A549 (cell line): ENCODE data around the gene SLIT3.

Experiments
- CEBPB ChIP-seq, 2 experiments: fragments of >200 bp in 1 of 2; sonication (Bioruptor Twin) in 1 of 2; formaldehyde crosslinking in 1 of 2; IDR thresholded peaks; 2 replicates each; pipeline ENCODE4 v1.6.1; 2012 to 2016
- JUN ChIP-seq, 2 experiments: fragments of >200 bp; sonication (Bioruptor Twin); formaldehyde crosslinking; IDR thresholded peaks; 2 replicates in 1 of 2; 3 replicates in 1 of 2; pipeline ENCODE4 v1.6.1; 2016 to 2017
- MAZ ChIP-seq: fragments of 150-350 bp; IDR thresholded peaks from 2 replicates; pipeline ENCODE4 v1.6.1; 2014; ENCODE audit warnings: antibody characterized with exemption, low read depth, low read length, borderline replicate concordance
- NR3C1 ChIP-seq: fragments of >200 bp; sonication (Bioruptor Twin); formaldehyde crosslinking; IDR thresholded peaks from 3 replicates; pipeline ENCODE4 v1.6.1; 2017
- POLR2A ChIP-seq: IDR thresholded peaks from 2 replicates; pipeline ENCODE4 v1.6.1; 2012; ENCODE audit warnings: mild to moderate bottlenecking, low read length
- SMC3 ChIP-seq: fragments of >200 bp; sonication (Bioruptor Twin); formaldehyde crosslinking; IDR thresholded peaks from 3 replicates; pipeline ENCODE4 v1.6.1; 2018; ENCODE audit warnings: inconsistent platforms
- ZFP36 ChIP-seq: fragments of 450-650 bp; IDR thresholded peaks from 2 replicates; pipeline ENCODE4 v1.6.1; 2014; ENCODE audit warnings: borderline replicate concordance; ENCODE audit not compliant: partially characterized antibody
- TF ChIP-seq, protein P1 (sequence below): fragments of 200-600 bp; sonication (generic); IDR thresholded peaks from 2 replicates; pipeline ENCODE4 v1.6.1; 2016; ENCODE audit warnings: antibody characterized with exemption, mild to moderate bottlenecking, moderate library complexity
- TF ChIP-seq, protein P2 (sequence below): fragments of >200 bp; sonication (Bioruptor Twin); formaldehyde crosslinking; IDR thresholded peaks from 3 replicates; pipeline ENCODE4 v1.5.1; 2016
- TF ChIP-seq, protein P3 (sequence below): fragments of 450-650 bp; IDR thresholded peaks from 2 replicates; pipeline ENCODE4 v1.6.1; 2014; ENCODE audit warnings: antibody characterized with exemption
- TF ChIP-seq, protein P4 (sequence below): fragments of 250-450 bp; sonication (Bioruptor Pico); IDR thresholded peaks from 2 replicates; pipeline ENCODE4 v1.5.0; 2021; ENCODE audit warnings: mild to moderate bottlenecking, moderate library complexity, borderline replicate concordance
- TF ChIP-seq, protein P5 (sequence below): IDR thresholded peaks from 2 replicates; pipeline ENCODE4 v1.6.1; 2012

DNA sequence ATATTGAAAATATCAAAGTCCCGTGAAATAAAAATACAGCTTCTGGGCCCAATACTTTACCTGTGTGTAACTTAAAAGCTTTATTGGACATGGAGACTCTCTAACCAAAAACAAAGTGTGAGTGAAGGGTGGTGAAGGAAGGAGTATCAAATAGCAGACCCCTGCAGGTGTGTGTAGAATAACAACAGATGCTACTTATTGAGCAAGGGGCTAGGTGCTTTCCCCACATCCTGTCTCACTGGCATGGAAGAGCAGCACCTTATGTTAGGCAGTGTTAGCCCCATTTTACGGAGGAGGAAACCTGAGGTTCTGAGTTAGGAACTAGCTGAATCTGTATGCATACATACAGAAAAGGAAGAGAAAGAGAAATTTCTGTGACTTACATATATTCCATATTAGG, 21.8 kb downstream of the SLIT3 start:
- no peak for TF ChIP-seq SMC3
- TF ChIP-seq, protein P1, sequence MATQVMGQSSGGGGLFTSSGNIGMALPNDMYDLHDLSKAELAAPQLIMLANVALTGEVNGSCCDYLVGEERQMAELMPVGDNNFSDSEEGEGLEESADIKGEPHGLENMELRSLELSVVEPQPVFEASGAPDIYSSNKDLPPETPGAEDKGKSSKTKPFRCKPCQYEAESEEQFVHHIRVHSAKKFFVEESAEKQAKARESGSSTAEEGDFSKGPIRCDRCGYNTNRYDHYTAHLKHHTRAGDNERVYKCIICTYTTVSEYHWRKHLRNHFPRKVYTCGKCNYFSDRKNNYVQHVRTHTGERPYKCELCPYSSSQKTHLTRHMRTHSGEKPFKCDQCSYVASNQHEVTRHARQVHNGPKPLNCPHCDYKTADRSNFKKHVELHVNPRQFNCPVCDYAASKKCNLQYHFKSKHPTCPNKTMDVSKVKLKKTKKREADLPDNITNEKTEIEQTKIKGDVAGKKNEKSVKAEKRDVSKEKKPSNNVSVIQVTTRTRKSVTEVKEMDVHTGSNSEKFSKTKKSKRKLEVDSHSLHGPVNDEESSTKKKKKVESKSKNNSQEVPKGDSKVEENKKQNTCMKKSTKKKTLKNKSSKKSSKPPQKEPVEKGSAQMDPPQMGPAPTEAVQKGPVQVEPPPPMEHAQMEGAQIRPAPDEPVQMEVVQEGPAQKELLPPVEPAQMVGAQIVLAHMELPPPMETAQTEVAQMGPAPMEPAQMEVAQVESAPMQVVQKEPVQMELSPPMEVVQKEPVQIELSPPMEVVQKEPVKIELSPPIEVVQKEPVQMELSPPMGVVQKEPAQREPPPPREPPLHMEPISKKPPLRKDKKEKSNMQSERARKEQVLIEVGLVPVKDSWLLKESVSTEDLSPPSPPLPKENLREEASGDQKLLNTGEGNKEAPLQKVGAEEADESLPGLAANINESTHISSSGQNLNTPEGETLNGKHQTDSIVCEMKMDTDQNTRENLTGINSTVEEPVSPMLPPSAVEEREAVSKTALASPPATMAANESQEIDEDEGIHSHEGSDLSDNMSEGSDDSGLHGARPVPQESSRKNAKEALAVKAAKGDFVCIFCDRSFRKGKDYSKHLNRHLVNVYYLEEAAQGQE, result no peak
- no peak for TF ChIP-seq MAZ
- TF ChIP-seq, protein P2, sequence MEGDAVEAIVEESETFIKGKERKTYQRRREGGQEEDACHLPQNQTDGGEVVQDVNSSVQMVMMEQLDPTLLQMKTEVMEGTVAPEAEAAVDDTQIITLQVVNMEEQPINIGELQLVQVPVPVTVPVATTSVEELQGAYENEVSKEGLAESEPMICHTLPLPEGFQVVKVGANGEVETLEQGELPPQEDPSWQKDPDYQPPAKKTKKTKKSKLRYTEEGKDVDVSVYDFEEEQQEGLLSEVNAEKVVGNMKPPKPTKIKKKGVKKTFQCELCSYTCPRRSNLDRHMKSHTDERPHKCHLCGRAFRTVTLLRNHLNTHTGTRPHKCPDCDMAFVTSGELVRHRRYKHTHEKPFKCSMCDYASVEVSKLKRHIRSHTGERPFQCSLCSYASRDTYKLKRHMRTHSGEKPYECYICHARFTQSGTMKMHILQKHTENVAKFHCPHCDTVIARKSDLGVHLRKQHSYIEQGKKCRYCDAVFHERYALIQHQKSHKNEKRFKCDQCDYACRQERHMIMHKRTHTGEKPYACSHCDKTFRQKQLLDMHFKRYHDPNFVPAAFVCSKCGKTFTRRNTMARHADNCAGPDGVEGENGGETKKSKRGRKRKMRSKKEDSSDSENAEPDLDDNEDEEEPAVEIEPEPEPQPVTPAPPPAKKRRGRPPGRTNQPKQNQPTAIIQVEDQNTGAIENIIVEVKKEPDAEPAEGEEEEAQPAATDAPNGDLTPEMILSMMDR, result no peak
- TF ChIP-seq, protein P3, sequence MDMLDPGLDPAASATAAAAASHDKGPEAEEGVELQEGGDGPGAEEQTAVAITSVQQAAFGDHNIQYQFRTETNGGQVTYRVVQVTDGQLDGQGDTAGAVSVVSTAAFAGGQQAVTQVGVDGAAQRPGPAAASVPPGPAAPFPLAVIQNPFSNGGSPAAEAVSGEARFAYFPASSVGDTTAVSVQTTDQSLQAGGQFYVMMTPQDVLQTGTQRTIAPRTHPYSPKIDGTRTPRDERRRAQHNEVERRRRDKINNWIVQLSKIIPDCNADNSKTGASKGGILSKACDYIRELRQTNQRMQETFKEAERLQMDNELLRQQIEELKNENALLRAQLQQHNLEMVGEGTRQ, result no peak
- TF ChIP-seq, protein P4, sequence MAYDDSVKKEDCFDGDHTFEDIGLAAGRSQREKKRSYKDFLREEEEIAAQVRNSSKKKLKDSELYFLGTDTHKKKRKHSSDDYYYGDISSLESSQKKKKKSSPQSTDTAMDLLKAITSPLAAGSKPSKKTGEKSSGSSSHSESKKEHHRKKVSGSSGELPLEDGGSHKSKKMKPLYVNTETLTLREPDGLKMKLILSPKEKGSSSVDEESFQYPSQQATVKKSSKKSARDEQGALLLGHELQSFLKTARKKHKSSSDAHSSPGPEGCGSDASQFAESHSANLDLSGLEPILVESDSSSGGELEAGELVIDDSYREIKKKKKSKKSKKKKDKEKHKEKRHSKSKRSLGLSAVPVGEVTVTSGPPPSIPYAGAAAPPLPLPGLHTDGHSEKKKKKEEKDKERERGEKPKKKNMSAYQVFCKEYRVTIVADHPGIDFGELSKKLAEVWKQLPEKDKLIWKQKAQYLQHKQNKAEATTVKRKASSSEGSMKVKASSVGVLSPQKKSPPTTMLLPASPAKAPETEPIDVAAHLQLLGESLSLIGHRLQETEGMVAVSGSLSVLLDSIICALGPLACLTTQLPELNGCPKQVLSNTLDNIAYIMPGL (CRISPR knock-in tag), result no peak
- no peak for TF ChIP-seq POLR2A
- TF ChIP-seq JUN (IDR thresholded peaks at IDR 0.05), result no peak
- TF ChIP-seq ZFP36, result no peak
- TF ChIP-seq, protein P5, sequence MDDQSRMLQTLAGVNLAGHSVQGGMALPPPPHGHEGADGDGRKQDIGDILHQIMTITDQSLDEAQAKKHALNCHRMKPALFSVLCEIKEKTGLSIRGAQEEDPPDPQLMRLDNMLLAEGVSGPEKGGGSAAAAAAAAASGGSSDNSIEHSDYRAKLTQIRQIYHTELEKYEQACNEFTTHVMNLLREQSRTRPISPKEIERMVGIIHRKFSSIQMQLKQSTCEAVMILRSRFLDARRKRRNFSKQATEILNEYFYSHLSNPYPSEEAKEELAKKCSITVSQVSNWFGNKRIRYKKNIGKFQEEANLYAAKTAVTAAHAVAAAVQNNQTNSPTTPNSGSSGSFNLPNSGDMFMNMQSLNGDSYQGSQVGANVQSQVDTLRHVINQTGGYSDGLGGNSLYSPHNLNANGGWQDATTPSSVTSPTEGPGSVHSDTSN, result no peak
- no peak for TF ChIP-seq CEBPB (IDR thresholded peaks at IDR 0.05)
- TF ChIP-seq NR3C1, result no peak
